Skin epidermis (tissue), 12 donors: ENCODE measurements around the gene ZNF865.

Experiments
- H3K27ac ChIP-seq, 21 experiments: fragments of 200-600 bp; sonication (generic) in 11 of 21; one replicate each; pipeline ENCODE4 v1.5.0; 2020; ENCODE audit warnings: mild to moderate bottlenecking in 3 of 21, inconsistent platforms in 2 of 21, moderate library complexity in 2 of 21
- H3K4me3 ChIP-seq, 7 experiments: fragments of 200-600 bp; sonication (generic) in 2 of 7; one replicate each; pipeline ENCODE4 v1.5.0; 2020; ENCODE audit warnings: inconsistent platforms in 2 of 7, mild to moderate bottlenecking in 2 of 7, moderate library complexity in 1 of 7

ZNF865 gene

DNA sequence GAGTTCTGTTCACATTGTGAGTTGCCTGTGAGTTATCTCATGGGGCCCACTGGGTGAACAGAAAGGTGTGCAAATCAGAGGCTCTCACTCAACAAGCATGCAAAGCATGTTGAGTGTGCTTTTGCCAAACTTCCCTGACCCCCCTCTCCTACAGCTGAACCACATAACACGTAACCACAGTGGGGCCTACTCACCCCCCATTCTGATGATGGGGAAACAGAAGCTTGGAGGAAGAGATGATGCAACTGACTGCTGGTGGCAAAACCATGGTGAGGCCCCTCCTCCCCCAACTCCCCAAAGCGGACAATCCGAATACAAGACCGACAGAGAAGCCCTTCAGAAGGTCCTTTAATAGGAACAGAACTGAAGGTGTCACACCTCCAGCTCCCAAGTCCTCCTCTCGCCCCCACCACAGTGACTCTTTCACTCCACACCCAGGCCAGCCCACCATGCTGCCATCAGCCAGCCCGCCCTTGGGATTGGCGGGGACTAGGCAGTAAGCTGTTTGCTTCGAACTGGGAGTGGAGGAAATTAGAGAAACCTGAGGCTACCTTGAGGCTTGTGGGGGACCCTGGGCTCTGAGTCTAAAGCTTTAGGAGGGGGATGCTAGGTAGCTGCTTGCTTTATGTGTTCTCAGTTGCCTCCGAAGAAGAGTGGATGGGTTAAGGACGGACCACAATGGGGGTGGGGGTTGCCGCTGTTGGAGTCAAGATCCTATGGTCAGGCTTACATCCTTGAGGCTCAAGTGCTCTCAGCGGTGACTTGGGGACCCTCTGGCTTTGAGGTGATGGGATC, 15.2 kb downstream of the ZNF865 start:
- Histone ChIP-seq H3K27ac (peak overlapping the region in 1 of 21 experiments; percentile 44), H3K4me3 (no peak overlapping the region)

DNA sequence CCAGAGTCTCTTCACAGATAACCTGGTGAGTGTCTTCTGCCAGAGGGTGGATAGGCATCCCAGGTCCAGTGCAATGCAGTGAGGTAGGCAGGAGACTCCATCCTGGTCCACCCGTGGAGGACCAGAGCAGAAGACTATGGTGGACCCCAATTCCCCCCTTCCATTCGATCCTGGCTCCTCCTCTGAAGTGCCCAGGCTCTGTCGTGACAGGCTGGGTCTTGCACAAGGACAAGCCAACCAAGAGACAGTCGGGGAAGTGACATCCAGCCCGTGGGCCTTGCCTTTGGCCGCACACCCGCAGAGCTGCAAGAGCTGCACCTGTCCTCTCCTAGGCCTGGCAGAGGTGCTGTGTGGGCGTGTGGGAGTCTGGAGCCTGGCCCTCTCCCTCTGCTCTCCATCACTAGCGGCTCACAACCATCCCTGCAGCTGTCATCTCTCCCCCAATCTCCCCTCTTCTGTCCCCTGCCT, 15.8 kb downstream of the ZNF865 start:
- Histone ChIP-seq H3K4me3 (no peak overlapping the region), H3K27ac (no peak overlapping the region)

DNA sequence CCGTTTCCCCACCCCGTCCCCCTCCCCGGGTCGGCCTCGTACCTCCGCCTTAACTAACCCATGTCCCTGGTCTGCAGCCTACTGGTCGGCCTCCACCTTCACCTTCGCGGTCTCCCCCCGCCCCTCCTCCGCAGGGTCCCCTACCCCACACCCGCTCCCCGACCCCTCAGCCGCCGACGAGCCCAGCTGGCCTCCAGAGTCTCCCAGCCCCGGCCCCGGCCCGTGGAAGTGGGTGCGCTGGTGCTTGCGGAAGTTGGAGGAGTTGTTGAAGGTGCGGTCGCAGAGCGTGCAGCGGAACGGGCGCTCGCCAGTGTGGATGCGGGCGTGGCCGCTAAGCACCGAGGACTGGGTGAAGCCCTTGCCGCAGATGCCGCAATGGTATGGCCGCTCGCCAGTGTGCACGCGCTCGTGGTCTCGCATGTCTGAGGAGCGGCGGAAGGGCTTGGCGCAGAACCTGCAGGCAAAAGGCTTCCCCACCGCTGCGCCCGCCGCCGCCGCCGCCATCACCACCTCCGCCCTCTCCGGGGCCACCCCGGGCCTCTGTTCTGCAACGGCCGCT, 16.3 kb downstream of the ZNF865 start:
- H3K4me3 ChIP-seq: no peak overlapping the region
- H3K27ac ChIP-seq: no peak overlapping the region

DNA sequence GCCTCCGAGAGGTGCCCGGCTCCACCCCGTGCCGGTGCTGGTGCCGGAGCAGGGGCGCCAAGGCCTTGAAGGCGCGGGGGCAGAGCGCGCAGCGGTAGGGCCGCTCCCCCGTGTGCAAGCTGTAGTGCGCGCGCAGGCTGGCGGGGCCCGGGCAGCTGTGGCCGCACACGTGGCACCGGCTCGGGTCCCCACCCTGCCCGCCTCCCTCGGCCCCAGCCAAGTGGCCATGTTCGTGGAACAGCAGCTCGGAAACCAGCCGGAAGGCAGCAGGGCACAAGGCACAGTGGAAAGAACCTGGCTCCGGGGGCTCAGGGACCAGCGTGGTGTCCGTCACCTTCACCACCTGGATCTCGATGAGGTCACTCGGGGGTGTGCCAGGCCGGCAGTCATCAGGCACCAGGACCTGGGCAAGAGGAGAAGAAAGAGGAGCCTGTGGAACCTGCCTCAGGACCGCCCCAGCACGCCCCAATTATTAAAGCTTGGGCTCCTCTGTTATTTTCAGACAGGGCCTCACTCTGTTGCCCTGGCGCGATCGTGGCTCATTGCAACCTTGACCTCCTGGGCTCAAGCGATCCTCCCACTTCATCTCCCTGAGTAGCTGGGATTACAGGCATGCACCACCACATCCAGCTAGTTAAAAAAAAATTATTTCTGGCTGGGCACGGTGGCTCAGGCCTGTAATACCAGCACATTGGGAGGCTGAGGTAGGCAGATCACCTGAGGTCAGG, 17.0 kb downstream of the ZNF865 start:
- Histone ChIP-seq H3K4me3 (no peak overlapping the region), H3K27ac (no peak overlapping the region)

DNA sequence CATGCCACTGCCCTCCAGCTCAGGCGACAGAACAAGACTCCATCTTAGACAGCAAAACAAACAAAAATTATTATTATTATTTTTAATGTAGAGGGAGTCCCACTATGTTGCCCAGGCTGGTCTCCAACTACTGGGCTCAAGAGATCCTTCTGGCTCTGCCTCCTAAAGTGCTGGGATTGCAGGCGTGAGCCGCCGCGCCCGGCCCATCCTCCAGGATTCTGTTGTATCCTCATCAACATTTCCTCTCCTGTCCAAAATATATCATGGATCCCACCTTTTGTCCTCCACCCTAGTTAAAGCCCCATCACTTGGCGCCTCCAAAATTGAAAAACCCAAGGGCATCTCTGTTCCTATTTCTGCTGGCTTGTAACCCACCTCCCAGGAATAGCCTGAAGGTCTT, 17.7 kb downstream of the ZNF865 start:
- Histone ChIP-seq H3K27ac (peak overlapping the region in 2 of 21 experiments; percentile 26 to 86), H3K4me3 (no peak overlapping the region)

DNA sequence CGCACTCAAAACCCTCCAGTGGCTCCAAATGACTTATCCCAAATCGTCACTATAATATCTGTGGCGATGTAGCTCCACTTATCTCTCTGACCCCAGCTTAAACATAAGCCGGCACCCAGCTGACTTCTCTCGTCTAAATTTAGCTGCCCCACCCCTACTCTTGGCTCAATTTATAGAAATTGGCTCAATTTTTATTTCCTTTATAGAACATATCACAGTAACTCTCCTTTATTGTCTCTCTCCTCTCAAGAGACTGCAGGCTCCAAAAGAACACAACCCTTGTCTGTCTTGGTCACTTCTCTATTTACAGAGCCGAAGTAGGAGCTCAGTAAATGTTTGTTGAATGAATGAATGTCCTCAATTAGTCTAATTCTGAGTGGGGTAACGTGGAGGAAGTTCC, 18.1 kb downstream of the ZNF865 start:
- H3K4me3 ChIP-seq: no peak overlapping the region
- peak overlapping the region in 7 of 21 experiments; percentile 26 to 97 (median 93) for H3K27ac ChIP-seq

DNA sequence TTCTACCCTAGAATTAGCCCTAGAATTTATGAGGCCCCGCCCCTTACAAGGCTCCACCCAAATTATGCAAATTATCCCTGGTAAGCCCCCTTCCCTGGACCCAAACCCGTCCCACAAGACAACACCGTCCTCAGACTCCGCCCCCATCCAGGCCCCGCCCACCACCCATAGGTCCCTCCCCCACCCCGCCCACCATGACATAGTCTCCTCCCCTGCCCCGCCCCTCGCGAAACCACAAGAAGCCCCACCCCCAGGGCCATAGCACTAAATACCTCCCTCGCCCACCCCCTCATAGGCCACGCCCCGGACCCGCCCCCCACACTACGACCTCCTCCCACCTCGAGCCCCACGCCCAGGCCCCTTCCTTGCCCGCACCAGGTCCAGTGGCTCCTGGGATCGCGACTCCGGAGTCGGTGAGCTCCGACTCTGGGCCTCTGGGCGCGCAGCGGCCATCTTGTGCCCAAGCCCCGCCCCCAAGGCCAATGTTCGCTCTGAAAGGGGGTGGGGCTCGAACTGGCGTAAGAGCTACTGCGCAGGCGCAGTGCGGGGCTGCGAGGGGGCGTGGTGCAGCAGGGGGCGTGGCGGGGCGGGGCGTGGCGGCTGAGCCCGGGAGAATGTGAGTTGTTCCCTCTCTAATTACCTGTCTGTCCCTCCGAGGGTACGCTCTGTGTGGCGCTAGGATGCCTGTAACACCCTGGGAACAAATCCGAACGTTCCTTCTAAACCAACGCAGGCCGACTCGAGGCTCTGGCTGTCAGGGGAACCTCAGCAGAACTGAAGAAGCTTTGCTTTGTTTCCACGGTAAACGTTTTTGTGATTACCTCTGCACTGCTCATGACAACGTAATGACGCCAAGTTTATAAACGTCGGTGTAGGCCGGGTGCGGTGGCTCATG, 18.9 kb downstream of the ZNF865 start, which contains the start of gene ZNF784:
TSS of gene ZNF784 (minus strand) at position 458 of the 895 bp plus-strand sequence. CDS start at position 453, 5 bp downstream.
- peak within 1 kb of the TSS; percentile 70 to 98 (median 93) for H3K27ac ChIP-seq

DNA sequence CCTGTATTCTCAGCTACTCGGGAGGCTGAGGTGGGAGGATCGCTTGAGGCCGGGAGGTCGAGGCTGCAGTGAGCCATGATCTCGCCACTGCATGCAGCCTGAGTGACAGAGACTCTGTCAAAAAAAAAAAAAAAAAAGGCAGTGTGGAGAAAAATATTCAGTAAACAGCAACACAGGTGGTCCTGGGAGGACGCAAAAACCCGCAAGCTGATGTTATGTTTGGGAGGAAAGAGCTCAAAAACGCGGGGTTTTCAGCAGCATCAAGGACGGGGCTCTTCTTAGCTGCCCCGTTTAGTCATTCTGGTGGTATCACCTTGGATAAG, 19.5 kb downstream of the ZNF865 start:
- Histone ChIP-seq H3K27ac (peak overlapping the region in 14 of 21 experiments; percentile 84 to 98 (median 93)), H3K4me3 (peak overlapping the region; percentile 39 to 58 (median 51))

More for the DNA sequence above, 18.9 kb downstream of the ZNF865 start, which contains the start of gene ZNF784:
- H3K4me3 ChIP-seq: peak within 1 kb of the TSS; percentile 39 to 58 (median 51)

DNA sequence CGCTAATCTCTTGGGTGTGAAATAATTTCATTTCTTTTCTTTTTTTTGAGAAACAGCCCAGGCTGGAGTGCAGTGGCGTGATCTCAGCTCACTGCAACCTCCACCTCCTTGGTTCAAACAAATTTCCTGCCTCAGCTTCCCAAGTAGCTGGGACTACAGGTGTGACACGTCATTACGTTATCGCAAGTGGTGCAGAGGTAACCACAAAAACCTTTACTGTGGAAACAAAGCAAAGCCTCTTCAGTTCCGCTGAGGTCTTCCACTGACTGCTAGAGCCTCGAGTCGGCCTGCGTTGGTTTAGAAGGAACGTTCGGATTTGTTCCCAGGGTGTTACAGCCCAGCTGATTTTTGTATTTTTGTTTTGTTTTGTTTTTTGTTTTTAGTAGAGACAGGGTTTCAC, 20.9 kb downstream of the ZNF865 start:
- H3K27ac ChIP-seq: peak overlapping the region in 2 of 21 experiments; percentile 52 to 65
- H3K4me3 ChIP-seq: no peak overlapping the region

DNA sequence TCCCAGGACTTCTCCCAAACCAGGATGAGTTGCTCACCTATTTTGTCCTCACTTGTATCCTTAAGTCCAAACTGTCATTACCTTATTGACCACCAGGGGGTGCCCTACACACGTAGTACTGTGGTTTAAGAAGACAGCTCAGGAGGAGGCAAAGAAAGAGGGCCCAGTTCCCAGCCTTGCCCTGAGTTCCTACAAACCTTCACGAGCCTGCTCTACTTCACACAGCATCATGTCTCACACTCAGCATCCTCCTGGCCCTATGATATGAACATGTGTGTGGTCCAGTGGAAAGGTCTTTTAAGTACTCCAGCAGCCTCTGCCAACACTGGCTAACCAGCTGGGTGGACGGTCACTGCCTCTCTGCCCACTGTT, 27.0 kb downstream of the ZNF865 start:
- H3K4me3 ChIP-seq: no peak overlapping the region
- H3K27ac ChIP-seq: peak overlapping the region in 1 of 21 experiments; percentile 7

DNA sequence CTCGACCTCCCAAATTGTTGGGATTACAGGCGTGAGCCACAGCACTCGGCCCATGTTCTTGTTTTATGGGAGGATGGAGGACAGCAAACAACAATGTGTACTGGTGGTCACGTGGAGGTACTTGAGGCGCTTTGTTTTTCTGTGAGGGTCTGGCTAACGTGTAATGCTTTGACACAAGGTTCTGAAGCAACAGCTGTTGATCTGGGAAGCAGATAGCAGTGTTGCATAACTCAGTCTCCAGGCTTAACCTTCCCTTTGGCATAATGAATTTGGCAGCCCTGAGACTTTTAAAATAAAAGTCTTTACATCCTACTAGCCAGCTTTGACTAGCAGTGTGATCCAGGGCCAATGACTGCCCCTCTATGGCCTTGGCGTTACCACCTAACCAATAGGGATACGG, 28.4 kb downstream of the ZNF865 start:
- peak overlapping the region in 1 of 7 experiments; percentile 98 for H3K4me3 ChIP-seq
- H3K27ac ChIP-seq: peak overlapping the region in 7 of 21 experiments; percentile 56 to 99 (median 96)

DNA sequence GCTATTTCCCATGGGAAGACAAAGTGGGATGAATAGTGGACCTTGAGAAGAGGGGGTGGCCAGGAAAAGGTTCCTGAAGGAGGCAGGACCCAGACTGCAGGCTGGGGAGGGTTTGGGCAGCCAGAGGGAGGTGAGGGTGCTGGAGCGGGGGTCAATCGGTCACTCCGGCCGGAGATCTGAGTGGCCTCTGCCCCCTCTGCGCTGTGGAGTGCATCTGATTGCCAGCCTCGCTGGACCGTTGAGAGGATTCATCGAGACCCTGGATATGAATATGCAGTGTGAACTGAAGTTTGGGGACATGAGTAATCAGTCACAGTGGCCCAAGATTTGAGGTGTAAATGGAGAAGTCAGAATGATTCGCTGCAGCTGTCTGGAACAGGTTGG, 29.9 kb downstream of the ZNF865 start:
- H3K27ac ChIP-seq: peak overlapping the region; percentile 60 to 99 (median 97)
- H3K4me3 ChIP-seq: peak overlapping the region; percentile 86 to 98 (median 95)

DNA sequence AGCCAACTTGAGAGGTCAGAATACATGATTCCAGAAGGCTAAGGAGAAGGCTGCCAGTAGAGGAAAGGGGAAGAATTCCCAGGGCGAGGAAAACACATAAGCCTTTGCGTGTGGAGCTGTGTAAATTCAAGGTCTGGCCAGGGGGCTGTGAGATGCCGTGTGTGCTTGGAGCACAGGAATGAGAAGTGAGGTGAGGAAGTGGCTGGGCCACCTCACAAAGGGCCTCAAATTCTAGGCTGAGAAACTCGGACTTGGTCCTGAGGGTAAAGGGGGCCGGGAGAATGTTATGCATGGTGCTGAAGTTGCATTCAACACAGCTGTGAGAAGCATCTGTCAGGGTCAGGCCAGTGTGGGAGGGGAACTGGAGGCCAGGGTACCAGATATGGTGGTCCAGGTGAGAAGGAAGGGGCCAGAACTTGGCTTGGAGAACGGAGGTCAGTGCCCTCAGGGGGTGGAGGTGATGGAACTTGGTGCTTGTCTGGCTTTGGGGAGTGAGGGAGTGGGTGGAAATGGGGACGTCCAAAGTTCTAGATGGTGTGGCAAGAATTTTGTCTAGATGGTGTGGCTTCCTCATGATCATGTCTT, 30.5 kb downstream of the ZNF865 start:
- Histone ChIP-seq H3K27ac (peak overlapping the region in 18 of 21 experiments; percentile 89 to 99 (median 98)), H3K4me3 (peak overlapping the region; percentile 86 to 98 (median 95))

DNA sequence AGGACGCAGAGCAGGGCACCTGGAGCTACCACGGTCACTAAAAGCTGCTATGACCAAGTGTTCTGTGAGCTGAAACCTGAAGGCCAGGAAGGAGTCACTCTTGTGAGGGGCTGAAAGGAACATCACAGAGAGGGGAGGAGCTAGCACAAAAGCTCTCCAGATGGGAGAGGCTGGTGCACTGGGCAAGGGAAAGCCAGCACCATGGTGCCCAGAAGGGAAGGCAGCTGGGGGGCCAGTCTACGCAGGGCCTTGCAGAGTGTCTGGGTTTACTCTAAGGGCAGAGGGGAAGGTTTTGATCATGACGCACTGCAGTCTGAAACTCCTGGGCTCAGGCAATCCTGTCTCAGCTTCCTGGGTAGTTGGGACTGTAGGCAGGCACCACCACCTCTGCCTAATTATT, 31.3 kb downstream of the ZNF865 start:
- peak overlapping the region in 1 of 7 experiments; percentile 98 for H3K4me3 ChIP-seq
- H3K27ac ChIP-seq: peak overlapping the region in 3 of 21 experiments; percentile 20 to 99 (median 26)

DNA sequence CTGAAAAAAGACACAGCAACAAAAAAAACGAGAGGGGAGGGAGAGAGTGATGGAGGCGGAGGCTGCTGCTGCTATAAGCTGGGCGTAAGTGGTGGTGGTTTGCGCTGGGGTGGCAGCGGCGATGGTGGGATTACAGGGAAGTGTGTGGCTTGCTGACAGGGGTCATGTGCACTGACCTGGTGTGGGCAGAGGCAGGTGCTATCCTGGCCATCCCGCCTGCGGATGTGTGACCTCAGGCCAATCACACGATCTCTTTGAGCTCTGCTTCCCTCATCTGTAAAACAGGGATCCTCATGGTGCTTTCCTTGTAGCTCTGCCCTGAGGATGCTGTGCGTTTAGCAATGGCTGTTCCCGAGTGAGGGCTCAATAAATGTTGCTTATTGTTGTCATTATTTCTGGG, 32.1 kb downstream of the ZNF865 start:
- H3K27ac ChIP-seq: no peak overlapping the region
- H3K4me3 ChIP-seq: no peak overlapping the region

DNA sequence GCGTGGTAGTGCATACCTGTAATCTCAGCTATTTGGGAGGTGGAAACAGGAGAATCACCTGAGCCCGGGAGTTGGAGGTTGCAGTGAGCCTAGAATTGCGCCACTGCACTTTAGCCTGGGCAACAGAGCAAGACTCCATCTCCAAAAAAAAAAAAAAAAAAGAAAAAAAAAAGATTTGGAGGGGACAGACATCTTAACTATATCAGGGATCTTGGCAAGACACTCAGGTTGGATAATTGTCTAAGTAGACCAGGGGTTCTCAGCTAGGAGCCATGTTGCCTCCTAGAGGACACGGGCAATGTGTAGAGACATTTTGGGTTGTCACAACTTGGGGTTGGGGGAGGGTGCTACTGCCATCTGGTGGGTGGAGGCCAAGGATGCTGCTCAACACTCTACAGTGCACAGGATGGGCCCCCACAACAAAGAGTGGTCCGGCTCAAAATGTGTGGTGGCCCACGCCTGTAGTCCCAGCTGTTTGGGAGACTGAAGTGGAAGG, 33.5 kb downstream of the ZNF865 start:
- H3K4me3 ChIP-seq: no peak overlapping the region
- no peak overlapping the region for H3K27ac ChIP-seq

DNA sequence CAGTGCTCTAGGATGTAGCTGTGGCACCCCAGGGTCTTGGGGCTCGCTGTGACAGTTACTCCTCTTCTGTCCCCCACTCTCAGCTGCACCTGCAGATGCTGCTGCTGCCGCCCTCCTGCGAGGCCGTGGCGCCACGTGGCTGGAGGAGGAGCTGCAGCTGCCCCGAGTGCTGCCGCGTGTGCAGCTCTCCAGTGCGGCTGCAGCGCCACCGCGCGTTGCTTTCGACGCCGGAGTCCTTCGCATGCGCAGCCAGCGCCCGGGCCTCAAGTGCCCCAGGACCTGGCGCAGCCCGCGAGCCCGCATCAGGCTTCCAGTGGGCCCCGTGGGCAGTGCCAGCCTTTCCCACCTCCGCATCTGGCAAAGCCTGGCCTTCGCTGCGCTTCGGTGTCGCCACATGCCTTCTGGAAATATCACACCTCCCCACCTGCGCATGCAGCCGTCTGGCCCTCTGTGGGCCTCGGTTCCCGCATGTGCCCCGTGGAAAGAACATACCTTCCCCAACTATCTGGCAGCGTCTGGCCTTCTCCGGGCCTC, 34.7 kb downstream of the ZNF865 start:
- Histone ChIP-seq H3K27ac (peak overlapping the region in 20 of 21 experiments; percentile 82 to 99 (median 94)), H3K4me3 (peak overlapping the region; percentile 67 to 95 (median 85))
